HG03039 (cell line): ENCODE results near the gene MSH3.
A peak's percentile ranks its signal among the peaks of the same experiment; 100 is the strongest.
"Not testable (repeated sequence)": the region's sequence is repeated elsewhere in the genome, so short reads cannot be mapped to it uniquely, and the experiment has no call there.

Source experiments
- ATAC-seq: cut with Tn5 transposase; IDR thresholded peaks from one replicate; pipeline ENCODE4 v1.9.1; 2021; ENCODE audit warnings: mild to moderate bottlenecking, moderate library complexity; ENCODE audit not compliant: unreplicated experiment

The MSH3 gene

DNA sequence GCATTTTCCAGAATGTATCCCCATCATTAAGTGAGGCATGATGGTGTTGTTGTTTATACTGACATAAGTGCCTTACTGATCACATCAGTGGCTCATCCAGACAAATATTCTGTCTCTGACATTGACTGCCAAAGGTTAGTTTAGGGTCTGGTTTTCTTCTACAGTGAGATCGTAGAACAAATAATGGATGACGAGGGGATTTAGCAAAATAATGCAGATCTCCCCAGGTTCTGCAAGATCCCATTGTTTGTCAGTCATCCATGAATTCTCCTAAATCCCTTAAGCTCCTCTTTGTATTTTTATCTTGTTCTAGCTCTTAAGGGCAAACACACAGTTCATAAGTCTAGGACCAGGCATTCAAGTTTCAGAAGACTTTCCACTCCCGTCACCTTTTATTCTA is 93.5 kb downstream of the MSH3 start:
- ATAC-seq: no peak

DNA sequence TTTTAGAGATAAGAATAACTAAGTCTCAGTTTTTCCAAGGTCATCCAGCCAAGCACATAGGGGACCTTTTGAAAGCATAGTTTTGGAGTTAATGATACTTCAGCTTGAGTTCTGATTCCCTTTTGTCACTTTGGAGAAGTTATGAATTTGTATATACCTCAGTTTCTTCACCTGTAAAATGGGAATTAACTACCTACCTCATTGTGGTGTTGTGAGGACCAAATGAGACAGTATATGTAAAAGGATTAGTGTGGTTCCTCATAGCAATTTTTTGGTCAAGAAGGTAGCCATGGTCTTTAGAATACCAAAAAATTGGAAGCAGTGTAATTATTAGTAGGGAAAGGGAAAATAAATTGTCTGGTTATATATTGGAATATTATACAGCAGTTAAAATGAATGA is 98.0 kb downstream of the MSH3 start:
- ATAC-seq: no peak

DNA sequence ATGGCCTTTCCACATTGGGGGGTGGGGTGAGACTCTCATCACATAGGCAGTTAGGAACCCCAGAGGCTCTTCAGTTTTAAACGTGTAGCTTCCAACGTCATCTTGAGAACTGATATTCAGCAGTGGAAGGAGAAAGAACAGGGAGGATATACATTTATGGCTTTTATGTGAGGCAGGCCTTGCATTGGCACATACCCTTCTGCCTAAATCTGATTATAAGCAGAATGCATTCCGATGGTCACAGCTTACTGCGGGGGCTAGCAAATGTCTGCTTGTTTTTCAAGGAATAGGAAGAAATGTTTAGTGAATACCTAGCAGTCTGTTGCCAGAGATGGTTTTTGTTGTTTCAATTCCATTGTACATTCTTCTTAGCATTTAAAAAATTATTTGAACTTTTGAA is 99.3 kb downstream of the MSH3 start:
- no peak for ATAC-seq

DNA sequence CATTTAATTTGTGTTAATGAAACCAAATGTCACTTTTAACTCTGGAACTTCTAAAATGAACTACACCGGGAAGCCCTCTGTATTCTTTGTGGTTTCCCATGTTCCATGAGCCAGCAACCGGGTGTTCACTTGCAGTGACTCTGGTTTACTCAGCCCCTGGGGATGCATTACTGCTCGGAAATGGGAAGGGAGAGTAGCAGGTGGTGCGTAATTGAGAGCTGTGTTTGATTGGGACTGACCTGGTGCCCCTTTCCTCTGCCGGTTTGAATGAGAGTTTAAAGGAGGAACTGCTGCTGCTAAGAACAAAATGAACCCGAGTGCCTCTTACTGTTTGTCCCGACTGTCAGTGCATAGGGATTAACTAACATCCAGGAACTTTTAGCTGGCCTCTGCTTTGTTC is 100.4 kb downstream of the MSH3 start:
- ATAC-seq: peak; percentile 81

DNA sequence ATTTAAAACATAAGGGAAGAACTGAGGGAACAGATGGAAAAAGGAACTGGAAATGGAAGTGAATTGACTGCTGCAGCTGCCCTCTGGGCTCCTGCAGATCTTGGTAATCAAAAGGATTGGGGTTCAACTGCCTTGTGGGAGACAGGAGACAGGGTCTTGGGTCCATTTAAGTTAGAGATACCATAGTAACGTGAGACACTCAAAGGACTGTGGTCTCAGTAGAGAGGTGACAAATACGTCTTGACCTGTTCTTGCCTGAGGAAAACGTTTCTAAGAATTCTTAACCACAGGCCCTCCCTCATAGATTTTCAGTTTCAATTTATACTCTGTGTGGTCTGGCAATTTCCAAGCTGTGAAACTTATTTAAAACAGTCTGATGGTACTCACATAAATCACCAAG is 101.2 kb downstream of the MSH3 start:
- peak; percentile 91 for ATAC-seq

DNA sequence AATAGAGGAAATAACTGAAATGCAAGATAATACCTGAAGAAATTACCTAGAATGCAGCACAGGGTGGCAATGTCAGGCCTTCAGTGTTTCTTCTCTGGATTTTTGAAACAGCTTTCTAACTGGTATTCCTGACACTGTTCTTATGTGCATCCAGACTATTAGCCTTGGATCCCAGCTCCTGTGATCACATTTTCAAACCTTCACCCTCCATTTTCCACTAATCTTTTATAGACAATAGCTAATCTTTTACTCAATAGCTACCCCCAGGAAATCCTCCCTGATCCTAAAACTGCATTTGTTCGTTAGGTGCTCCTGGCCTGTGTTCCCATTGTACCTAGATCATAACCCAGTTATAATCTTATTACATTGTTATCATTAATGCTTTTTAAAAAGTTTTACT is 101.8 kb downstream of the MSH3 start:
- ATAC-seq: no peak

DNA sequence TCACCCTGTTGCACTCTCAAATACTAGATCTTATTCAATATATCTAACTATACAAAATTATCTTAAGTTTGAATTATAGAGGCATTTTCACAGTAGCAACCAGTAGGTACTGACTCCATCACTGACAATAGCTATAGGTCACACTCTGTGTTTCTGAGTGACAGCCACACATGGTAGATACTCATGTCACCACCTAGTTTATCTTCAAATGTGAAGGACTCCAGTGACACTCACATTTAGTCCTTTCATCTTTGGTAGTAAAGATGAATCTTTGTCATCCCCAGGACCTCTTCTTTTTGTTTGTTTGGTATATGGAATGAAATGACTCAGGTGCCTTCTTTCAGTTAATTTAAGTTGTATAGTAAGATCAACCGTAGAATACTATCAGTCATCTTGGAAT is 102.8 kb downstream of the MSH3 start:
- ATAC-seq: no peak

DNA sequence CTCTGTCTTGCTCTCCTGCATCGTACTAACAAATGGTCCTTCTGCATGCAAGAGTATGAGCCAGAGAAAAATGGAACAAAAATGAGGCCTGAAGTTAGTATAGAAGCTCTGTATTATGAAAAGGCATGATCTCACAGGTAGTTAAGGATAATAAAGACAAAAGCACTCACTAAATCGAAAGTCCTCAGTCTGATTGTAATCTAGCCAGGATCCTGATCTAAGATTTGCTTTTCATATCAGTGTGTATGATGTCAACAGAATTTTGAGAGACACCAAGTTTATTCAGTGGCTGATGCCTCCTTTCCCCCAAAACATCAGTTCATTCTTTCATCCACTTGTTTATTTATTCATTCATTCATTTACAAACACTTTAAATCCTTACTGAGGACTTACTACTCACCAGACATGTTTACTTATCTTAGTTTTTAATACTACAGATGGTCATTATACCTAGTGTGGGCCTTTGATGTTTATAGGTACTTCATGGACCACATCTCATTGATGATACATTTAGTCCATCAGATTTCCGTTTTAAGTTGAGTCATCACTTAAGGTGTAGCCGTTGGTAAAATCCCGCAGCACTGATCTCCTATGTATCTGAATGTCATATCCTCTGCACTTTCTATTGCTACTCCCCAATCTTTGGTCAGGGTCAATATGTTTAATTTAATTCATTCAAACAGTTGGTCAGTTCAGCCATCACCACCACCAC is 105.6 kb downstream of the MSH3 start:
- no peak for ATAC-seq

DNA sequence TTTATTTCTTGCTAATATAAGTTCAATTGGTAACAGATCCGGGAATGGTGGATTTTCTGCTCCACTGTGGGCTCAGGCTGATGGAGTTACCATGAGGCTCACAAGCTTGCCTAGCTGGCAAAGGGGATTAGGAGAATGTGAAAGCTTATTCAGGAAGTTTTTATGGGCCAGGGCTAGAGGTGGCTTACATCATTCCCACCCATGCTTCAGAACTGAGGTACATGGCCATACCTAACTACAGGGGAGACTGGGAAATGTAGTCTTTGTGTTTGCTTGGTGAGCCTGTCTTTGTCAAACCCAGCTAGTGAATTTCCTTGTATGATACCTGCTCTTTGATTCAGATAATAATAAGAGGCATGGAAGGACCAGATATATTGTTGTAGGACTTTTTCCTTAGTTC is 106.2 kb downstream of the MSH3 start:
- ATAC-seq: no peak

DNA sequence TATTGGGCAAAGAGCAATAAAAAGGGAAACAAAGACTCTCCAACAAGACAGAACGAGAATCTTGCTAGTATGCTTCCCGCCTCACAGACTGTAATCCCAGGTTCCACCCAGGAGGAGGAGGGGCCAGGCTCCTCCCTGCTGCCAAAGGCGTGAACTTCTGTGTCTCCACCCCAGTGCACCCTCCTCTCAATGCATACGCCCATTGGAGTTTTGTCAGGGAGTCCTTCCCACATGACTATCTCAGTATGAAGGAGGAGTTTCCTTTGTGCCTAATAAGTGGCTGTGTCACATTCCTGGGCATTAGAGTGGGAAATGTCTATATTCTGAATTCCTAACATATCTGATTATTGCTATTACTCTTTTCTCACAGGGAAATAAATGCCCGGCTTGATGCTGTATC is 106.7 kb downstream of the MSH3 start:
- no peak for ATAC-seq

DNA sequence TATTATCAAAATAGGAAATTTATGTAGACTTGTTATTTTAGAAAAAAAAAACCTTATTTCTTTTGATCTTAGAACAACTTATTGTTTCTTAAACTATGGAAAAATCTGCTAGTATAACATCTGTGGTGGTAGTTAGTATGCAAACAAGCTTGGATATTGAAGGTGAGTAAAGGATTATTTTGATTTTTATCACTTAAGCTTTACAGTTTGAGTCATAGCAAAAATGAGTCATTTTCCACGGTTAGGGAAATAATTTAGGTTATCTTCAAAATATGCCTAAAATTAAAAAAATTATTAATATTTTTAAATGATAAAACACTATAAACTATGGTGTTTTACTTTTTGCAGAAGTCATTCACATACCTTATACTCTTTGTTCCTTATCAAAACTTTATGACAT is 107.5 kb downstream of the MSH3 start:
- ATAC-seq: no peak

DNA sequence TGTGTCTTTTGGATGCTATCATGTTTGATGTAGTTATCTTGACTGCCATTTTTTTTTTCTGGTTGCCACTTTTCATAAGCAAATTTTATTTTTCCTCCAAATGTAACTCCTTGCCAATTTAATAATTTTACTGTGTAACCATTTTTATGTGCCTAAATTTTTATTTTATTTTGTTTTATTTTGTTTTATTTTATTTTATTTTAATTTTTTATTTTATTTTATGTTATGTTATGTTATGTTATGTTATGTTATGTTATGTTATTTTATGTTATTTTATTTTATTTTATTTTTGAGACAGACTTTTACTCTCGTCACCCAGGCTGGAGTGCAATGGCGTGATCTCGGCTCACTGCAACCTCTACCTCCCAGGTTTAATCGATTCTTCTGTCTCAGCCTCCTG is 108.1 kb downstream of the MSH3 start:
- ATAC-seq: no peak

DNA sequence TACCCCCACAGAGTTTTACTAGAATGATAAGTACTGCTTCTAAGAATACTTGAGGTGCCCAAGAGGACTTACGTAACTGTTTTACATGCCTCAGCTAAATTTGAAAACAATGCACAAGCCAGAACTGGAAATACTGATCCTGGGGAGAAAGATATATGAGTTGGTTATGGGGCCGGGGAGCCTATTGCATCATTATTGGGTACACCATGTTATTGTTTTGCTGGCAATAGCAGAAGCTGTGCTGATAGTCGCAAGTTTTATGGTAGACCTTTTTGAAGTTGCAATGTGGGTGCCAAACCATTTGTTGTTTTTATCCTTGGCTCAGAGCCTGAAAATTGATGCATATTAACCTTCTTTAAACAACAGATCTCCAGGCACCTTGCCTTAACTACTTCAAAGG is 108.8 kb downstream of the MSH3 start:
- no peak for ATAC-seq

DNA sequence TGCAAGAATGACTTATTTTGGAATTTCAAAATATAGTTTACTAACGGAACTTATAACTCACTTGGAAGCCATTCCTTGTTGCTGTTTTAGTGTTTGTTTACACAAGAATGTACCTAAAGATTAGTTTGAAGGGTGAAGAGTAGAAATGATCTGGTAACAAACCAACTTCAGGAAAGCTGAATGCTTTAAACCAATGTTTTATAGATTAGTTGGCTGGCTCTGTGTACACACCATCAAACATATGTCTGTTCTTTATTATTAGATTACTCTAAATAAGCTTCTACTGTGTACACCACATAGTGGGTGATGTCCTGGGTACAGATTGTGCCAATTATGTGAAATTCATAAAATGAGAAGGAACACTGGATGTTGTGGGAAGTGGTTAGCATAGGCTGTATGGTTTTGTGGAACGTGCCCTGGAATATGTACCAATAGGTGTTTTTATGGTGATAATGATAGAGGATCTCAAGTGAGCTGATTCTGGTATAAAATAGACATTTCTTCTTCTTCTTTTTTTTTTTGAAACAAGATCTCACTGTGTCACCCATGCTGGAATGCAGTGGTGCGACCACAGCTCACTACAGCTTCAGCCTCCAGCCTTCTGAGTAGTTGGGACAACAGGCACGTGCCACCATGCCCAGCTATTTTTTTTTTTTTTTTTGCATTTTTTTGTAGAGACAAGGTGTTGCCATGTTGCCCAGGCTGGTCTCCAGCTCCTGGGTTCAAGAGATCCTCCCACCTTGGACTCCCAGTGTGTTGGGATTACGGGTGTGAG is 109.6 kb downstream of the MSH3 start:
- no peak for ATAC-seq

DNA sequence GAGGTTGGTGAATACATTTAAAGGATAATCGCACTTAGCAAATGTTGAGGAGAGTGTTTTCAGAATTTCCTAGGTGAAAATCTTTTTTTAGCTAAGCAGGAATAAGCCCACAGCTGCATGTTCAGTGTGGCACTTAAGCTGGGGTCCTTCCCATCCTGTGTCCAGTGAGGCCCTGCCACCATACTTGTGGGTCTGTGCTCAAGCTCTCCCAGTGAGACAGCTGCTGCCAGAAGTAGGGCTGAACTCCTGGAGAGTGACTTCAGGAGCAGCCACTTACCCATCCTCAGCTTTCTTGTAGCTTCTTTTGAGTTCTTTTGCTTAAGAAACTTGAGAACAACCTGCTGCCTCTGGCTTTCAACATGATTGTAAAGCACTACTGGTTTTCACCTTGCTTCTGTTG is 110.3 kb downstream of the MSH3 start:
- no peak for ATAC-seq

DNA sequence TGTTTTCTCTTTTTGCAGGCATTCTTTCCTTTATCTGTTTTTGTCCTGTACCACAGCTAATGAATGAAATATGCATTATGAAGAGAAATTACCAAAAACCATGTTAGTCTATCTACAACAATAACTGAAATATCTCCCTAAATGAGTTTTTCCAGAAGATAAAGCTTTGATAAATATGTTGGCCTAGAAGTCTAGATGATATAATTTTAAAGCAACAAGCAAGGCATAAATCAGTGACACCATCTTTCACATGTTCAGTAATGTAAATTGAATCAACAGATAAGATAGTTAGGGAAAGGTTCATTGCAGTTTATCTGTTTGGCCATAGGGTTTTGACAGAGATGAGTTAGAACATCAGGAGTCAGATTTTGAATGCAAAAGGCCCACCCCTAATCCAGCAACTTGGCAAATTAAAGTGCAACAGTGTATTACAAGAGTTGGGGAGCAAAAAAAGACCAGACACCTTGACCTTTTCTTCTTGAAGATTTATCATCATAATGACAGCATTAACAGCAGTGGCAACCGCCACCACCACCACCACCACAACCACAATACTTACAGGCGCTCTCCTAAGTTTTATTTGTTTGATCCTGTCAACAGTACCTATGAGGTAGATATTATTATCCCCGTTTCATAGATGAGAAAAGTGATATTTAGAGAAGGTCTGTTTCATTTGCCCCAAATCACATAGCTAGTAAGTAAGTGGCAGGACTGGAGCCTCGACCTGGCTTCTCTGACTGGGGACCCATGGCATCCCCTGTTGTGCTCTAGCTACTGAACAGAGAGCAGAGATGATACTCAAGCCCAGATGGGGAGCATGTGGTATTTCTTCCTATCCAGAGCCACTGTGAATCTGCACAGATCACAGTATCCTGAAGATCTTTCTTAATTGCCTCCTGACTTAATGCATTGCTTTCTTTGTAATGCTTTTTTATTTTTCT is 123.2 kb downstream of the MSH3 start:
- ATAC-seq: no peak

DNA sequence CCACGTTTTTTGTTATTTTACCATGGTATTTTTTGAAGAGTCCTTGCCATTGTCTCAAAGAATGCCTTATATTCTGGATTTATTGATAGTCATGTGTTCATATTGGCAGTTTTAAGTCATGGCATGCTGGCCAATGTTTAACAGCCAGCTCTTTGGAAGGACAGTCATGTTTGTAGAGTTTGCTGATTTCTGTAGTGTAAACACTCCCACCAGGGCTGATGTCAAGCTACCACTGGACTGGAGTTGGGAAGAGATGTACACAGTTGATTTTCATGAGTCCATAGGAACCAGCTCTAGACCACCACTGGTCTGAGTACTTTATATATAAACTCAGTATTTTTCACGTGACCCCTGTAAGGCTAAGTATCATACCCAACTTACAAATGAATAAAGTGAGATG is 125.6 kb downstream of the MSH3 start:
- ATAC-seq: no peak

DNA sequence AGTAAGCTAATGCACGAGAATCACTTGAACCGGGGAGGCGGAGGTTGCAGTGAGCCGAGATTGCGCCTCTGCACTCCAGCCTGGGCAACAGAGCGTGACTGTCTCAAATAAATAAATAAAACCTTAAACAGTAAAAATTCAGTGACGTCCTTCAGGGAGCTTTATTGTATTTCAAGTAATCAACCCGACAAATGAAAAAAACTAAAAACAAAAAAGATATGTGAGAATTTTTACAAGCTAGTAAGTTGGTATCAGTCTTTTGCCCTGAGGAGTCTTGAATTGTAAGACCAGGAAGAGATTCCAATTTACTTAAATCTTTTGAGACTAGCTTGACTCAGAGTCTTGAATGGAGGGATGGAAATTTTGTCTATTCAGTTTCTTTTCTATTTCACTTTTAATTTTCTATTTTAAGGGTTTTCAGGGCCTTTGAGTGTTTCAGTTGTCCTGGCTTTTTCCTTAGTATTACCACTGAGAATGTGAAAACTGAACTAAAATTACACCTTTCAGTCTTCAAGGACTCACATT is 126.4 kb downstream of the MSH3 start:
- ATAC-seq: no peak

DNA sequence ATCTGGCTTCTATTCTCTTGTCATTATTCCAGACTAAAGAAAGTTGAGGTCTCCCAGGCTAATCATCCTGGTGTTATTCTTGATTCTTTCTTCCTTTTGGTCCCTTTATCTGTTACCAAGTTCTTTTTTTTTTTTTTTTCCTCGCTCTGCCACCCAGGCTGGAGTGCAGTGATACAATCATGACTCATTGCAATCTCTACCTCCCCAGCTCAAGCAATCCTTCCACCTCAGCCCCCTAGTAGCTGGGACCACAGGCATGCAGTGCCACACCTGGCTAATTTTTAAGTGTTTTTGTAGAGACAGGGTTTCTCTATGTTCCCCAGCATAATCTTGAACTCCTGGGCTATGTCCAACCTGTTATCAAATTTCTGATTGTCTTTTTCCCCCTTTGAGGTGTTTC is 126.9 kb downstream of the MSH3 start:
- ATAC-seq: no peak

DNA sequence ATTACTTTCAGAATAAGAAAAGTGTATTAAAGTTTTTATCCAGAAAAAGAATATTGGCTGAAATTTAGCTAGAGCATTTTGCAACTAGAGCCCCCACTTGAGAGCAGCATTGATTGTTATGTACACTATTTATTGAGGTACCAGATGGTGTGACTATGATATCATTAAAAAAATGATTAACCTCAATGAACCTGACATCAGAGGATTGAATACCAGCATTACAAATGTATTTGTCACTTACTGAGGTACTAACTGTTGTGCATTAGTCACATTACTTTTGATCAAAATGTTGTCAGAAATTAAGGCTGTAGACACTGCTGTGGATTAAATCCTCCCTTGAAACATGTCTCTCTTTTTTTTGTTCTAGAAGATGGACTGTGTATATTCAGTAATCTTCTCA is 128.2 kb downstream of the MSH3 start:
- no peak for ATAC-seq

DNA sequence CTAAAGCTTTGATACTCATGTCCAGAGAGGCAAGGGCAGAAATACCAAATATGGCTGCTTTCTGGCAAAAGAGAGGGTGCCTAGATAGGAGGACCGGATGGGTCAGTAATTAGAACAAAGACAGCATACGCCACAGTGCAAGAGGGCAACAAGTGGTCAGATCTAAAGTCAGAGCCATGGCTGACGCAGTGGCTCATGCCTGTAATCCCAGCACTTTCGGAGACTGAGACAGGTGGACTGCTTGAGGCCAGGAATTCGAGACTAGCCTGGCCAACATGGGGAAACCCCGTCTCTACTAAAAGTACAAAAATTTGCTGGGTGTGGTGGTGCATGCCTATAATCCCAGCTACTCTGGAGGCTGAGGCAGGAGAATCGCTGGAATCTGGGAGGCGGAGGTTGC is 129.3 kb downstream of the MSH3 start:
- ATAC-seq: not testable (repeated sequence)
